K562 (cell line): ENCODE data around the gene DDX39A.

Experiments
- CBX8 ChIP-seq: fragments of 200-600 bp; sonication (generic); IDR thresholded peaks from 2 replicates; pipeline ENCODE4 v1.6.1; 2012; ENCODE audit warnings: borderline replicate concordance, mixed run types, low read depth, mild to moderate bottlenecking, moderate library complexity, mixed read lengths, low read length, control low read depth, inconsistent platforms; ENCODE audit not compliant: poor library complexity, severe bottlenecking; ENCODE audit errors: extremely low read depth
- FOXK1 ChIP-seq: sonication (generic); formaldehyde crosslinking; IDR thresholded peaks from 2 replicates; pipeline ENCODE4 v1.8.0; 2022; ENCODE audit warnings: missing genetic modification reagents, mild to moderate bottlenecking, borderline replicate concordance
- RAD21 ChIP-seq, 2 experiments: fragments of 250-450 bp in 1 of 2; fragments of 450-650 bp in 1 of 2; sonication (Bioruptor Pico) in 1 of 2; formaldehyde crosslinking in 1 of 2; IDR thresholded peaks in 1 of 2; conservative IDR thresholded peaks in 1 of 2; 2 replicates each; pipeline versions ENCODE4 v1.4.0 to v1.8.0; 2020 to 2022; ENCODE audit warnings: mild to moderate bottlenecking in 2 of 2, moderate library complexity in 1 of 2
- SIRT6 ChIP-seq: IDR thresholded peaks from one replicate; pipeline ENCODE4 v1.6.1; 2012; ENCODE audit warnings: low read depth, mild to moderate bottlenecking, control low read depth, inconsistent platforms, low read length, moderate library complexity
- ZNF318 ChIP-seq, 2 experiments: fragments of 450-650 bp; IDR thresholded peaks; 2 replicates each; pipeline ENCODE4 v1.6.1; 2016; ENCODE audit warnings: mild to moderate bottlenecking in 2 of 2, borderline replicate concordance in 1 of 2, low read depth in 1 of 2, moderate library complexity in 1 of 2
- TF ChIP-seq, protein P1 (sequence below), 3 experiments: IDR thresholded peaks in 2 of 3; conservative IDR thresholded peaks in 1 of 3; 2 replicates each; pipeline ENCODE4 v1.5.1; 2011 to 2012; ENCODE audit warnings: low read length in 3 of 3, mild to moderate bottlenecking in 3 of 3, control low read depth in 2 of 3, improper control_type of control experiment in 1 of 3, inconsistent platforms in 1 of 3, low read depth in 1 of 3, mixed read lengths in 1 of 3, moderate library complexity in 1 of 3; ENCODE audit not compliant: insufficient read depth in 2 of 3

- no peak for TF ChIP-seq FOXK1
- TF ChIP-seq, protein P1, sequence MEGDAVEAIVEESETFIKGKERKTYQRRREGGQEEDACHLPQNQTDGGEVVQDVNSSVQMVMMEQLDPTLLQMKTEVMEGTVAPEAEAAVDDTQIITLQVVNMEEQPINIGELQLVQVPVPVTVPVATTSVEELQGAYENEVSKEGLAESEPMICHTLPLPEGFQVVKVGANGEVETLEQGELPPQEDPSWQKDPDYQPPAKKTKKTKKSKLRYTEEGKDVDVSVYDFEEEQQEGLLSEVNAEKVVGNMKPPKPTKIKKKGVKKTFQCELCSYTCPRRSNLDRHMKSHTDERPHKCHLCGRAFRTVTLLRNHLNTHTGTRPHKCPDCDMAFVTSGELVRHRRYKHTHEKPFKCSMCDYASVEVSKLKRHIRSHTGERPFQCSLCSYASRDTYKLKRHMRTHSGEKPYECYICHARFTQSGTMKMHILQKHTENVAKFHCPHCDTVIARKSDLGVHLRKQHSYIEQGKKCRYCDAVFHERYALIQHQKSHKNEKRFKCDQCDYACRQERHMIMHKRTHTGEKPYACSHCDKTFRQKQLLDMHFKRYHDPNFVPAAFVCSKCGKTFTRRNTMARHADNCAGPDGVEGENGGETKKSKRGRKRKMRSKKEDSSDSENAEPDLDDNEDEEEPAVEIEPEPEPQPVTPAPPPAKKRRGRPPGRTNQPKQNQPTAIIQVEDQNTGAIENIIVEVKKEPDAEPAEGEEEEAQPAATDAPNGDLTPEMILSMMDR (IDR thresholded peaks at IDR 0.05 in 2 of 3, conservative IDR thresholded peaks at IDR 0.05 in 1 of 3; ENCODE audit: insufficient read depth in 2 of 3, low read depth in 1 of 3, low read length in 3 of 3) = no peak
- TF ChIP-seq RAD21 (CRISPR knock-in tag; conservative IDR thresholded peaks at IDR 0.05 in 1 of 2, IDR thresholded peaks at IDR 0.05 in 1 of 2) = no peak
- no peak for TF ChIP-seq ZNF318 (IDR thresholded peaks at IDR 0.05; ENCODE audit: borderline replicate concordance in 1 of 2, low read depth in 1 of 2)
- TF ChIP-seq SIRT6 = no peak
- TF ChIP-seq CBX8 = no peak
Measured at GRCh38 chr19:14459703-14460102, 40.6 kb upstream of the DDX39A start.
